ENCODE results near the gene WNK2.

- TF ChIP-seq, protein P1, sequence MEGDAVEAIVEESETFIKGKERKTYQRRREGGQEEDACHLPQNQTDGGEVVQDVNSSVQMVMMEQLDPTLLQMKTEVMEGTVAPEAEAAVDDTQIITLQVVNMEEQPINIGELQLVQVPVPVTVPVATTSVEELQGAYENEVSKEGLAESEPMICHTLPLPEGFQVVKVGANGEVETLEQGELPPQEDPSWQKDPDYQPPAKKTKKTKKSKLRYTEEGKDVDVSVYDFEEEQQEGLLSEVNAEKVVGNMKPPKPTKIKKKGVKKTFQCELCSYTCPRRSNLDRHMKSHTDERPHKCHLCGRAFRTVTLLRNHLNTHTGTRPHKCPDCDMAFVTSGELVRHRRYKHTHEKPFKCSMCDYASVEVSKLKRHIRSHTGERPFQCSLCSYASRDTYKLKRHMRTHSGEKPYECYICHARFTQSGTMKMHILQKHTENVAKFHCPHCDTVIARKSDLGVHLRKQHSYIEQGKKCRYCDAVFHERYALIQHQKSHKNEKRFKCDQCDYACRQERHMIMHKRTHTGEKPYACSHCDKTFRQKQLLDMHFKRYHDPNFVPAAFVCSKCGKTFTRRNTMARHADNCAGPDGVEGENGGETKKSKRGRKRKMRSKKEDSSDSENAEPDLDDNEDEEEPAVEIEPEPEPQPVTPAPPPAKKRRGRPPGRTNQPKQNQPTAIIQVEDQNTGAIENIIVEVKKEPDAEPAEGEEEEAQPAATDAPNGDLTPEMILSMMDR (IDR thresholded peaks at IDR 0.05) = no peak
- TF ChIP-seq ZC3H11A (IDR thresholded peaks at IDR 0.05) = no peak
- no peak for TF ChIP-seq USF2 (IDR thresholded peaks at IDR 0.05)
- no peak for TF ChIP-seq POLR2A (IDR thresholded peaks at IDR 0.05; ENCODE audit: low read length)
- TF ChIP-seq CHD2 (IDR thresholded peaks at IDR 0.05; ENCODE audit: low read length, partially characterized antibody) = no peak
- no peak for TF ChIP-seq KDM1A (IDR thresholded peaks at IDR 0.05; ENCODE audit: low read depth)
- TF ChIP-seq CHD4 (IDR thresholded peaks at IDR 0.05; ENCODE audit: borderline replicate concordance) = no peak
Observed at GRCh38 chr9:93178851-93179786, 4.8 kb upstream of the WNK2 start.
